ENCODE data around the gene TMEM239. TPM values are rescaled to one million over a fixed set of nuclear protein-coding genes. Genes with fewer than 3 reads are reported as not detected.

Gene TMEM239
- total RNA-seq, 1 experiment from 2014 or later, result not detected

DNA sequence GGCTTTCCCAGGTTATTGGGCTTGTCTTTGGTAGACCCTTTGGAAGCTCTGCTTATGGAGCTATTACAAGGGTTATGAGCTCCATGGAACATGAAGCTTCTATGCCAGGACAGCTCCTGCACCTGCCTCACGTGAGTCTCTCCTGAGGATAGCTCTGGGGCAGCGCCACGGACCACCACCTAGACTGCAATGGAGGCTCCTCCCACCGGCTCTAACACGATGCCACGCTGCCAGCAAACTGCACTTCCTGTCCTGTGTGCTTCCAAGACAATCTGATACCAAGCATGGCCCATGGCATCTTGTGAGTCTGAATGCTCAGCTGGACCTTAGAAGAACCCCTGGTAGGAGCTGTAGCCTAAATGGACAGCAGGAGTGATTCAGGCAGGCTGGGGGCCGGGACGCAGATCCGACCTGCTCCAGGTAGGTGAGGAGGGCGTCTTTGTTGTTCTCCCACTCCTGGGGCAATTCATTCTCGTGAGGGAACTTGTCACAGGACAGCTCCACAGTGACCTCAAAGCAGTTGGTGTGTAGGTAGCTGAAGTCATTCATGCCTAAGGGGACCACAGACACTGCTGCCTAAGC is 21.2 kb upstream of the TMEM239 start:
- ChIA-PET CTCF (no interaction called here), POLR2A (ENCODE audit: unreplicated experiment) (interaction anchor here (0.6 kb wide), 1 partner anchor 1767 kb away, joined by 4 read pairs; no protein-coding TSS in a partner anchor)
- H3K9me2 ChIP-seq (ENCODE audit: insufficient read depth), result no peaks in the 10 kb centered on the region
- no peaks in the 10 kb centered on the region for H3K9me3 ChIP-seq (ENCODE audit: insufficient read depth, low read depth)
- DNase-seq, result no peak
- H3K79me2 ChIP-seq (ENCODE audit: low read depth), result no peaks in the 10 kb centered on the region
- intact Hi-C loops (cut with micrococcal nuclease; ENCODE audit: unreplicated experiment), result no loop called here
- no peak overlapping the region for H2AFZ ChIP-seq
- H4K20me1 ChIP-seq (ENCODE audit: insufficient read depth), result no peaks in the 10 kb centered on the region
- no peaks in the 10 kb centered on the region for H3F3A ChIP-seq (ENCODE audit: insufficient read depth, low read depth)
- H3K27ac ChIP-seq, result no peak overlapping the region
- no peaks in the 10 kb centered on the region for H3K36me3 ChIP-seq (ENCODE audit: low read depth)
- no peak overlapping the region for H3K4me3 ChIP-seq
- H3K4me2 ChIP-seq, result no peak overlapping the region
- no peaks in the 10 kb centered on the region for H3K4me1 ChIP-seq (replicated peaks; ENCODE audit: insufficient read depth)
- peaks cover 44% of the 10 kb centered on the region for H3K27me3 ChIP-seq (ENCODE audit: insufficient read depth, low read depth)
- TF ChIP-seq, protein P1, sequence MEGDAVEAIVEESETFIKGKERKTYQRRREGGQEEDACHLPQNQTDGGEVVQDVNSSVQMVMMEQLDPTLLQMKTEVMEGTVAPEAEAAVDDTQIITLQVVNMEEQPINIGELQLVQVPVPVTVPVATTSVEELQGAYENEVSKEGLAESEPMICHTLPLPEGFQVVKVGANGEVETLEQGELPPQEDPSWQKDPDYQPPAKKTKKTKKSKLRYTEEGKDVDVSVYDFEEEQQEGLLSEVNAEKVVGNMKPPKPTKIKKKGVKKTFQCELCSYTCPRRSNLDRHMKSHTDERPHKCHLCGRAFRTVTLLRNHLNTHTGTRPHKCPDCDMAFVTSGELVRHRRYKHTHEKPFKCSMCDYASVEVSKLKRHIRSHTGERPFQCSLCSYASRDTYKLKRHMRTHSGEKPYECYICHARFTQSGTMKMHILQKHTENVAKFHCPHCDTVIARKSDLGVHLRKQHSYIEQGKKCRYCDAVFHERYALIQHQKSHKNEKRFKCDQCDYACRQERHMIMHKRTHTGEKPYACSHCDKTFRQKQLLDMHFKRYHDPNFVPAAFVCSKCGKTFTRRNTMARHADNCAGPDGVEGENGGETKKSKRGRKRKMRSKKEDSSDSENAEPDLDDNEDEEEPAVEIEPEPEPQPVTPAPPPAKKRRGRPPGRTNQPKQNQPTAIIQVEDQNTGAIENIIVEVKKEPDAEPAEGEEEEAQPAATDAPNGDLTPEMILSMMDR (conservative IDR thresholded peaks at IDR 0.05), result no peak
- TF ChIP-seq EZH2 (IDR thresholded peaks at IDR 0.05; ENCODE audit: low read depth), result no peak
- BruUV-seq (replicated peaks), result no TSS peak

DNA sequence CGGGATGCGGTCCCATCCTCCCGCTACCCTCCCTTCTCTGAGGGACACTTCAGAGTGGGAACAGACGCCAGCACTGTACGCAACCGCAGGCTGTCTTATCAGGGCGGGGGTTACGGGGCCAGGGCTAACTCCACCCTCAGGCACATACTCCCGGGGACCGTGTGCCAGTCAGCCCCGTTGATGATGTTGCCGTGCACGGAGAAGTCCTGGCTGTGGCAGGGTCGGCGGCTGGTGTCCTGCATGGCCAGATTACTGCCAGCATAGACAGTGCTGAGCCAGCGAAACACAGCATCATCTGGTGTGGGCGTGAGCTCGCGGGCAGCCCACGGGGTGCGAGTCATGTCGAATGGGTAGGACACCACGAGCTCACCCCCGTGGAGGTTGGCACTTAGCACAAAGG is 20.7 kb upstream of the TMEM239 start:
- ChIA-PET POLR2A (ENCODE audit: unreplicated experiment) (interaction anchor here (0.6 kb wide), 1 partner anchor 1768 kb away, joined by 4 read pairs; no protein-coding TSS in a partner anchor), CTCF (no interaction called here)
- Histone ChIP-seq H3K36me3 (ENCODE audit: low read depth) (no peaks in the 10 kb centered on the region), H3K27ac (no peak overlapping the region), H3K4me3 (no peak overlapping the region), H3K4me1 (replicated peaks; ENCODE audit: insufficient read depth) (no peaks in the 10 kb centered on the region), H3K79me2 (ENCODE audit: low read depth) (no peaks in the 10 kb centered on the region), H3K9me2 (ENCODE audit: insufficient read depth) (no peaks in the 10 kb centered on the region), H4K20me1 (ENCODE audit: insufficient read depth) (no peaks in the 10 kb centered on the region), H3K27me3 (ENCODE audit: insufficient read depth, low read depth) (peaks cover 44% of the 10 kb centered on the region), H3K4me2 (no peak overlapping the region), H3F3A (ENCODE audit: insufficient read depth, low read depth) (no peaks in the 10 kb centered on the region), H3K9me3 (ENCODE audit: insufficient read depth, low read depth) (no peaks in the 10 kb centered on the region), H2AFZ (no peak overlapping the region)
- DNase-seq, result no peak
- intact Hi-C loops (cut with micrococcal nuclease; ENCODE audit: unreplicated experiment), result no loop called here
- no TSS peak for BruUV-seq (replicated peaks)
- TF ChIP-seq EZH2 (IDR thresholded peaks at IDR 0.05; ENCODE audit: low read depth), result no peak
- TF ChIP-seq, protein P1 (conservative IDR thresholded peaks at IDR 0.05), result no peak

DNA sequence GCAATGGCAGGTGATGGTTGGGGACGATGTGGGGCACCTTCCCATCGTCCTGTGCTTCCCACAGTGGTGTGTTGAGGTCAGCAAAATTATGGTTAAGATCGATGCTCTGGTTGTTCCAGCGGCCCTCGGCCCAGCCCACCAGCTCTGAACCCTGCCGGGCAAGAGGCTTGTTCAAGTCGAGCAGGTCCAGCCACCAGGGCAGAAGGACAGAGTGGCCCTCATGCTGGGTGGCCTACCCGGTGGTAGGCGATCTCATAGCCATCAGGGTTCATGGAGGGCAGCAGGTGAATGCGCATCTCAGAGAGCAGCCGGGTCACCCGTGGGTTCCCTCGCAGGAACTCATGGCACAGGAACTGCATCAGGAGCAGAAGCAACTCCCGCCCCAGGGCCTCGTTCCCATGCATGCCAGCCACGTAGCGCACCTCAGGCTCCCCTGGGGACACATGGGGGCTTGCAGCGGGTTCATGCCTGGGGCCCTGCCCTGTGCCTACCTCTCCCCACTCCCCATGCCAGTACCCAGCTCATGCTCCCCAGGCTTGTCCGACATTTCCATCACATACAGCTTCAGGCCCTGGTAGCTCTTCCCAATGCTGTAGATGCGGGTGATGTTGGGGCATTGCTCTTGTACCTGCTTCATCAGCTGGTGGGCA is 20.0 kb upstream of the TMEM239 start:
- no peak overlapping the region for H3K27ac ChIP-seq
- H3K9me3 ChIP-seq (ENCODE audit: insufficient read depth, low read depth), result no peaks in the 10 kb centered on the region

More for the DNA sequence above, 20.0 kb upstream of the TMEM239 start:
- Histone ChIP-seq H3K9me2 (ENCODE audit: insufficient read depth) (no peaks in the 10 kb centered on the region), H4K20me1 (ENCODE audit: insufficient read depth) (no peaks in the 10 kb centered on the region), H3K27me3 (ENCODE audit: insufficient read depth, low read depth) (peaks cover 44% of the 10 kb centered on the region), H3K4me1 (replicated peaks; ENCODE audit: insufficient read depth) (no peaks in the 10 kb centered on the region), H3F3A (ENCODE audit: insufficient read depth, low read depth) (no peaks in the 10 kb centered on the region), H2AFZ (no peak overlapping the region), H3K4me2 (no peak overlapping the region), H3K79me2 (ENCODE audit: low read depth) (no peaks in the 10 kb centered on the region), H3K36me3 (ENCODE audit: low read depth) (no peaks in the 10 kb centered on the region), H3K4me3 (no peak overlapping the region)
- intact Hi-C loops (cut with micrococcal nuclease; ENCODE audit: unreplicated experiment), result no loop called here
- CTCF ChIA-PET, result no interaction called here
- no peak for DNase-seq
- BruUV-seq (replicated peaks), result no TSS peak
- POLR2A ChIA-PET (ENCODE audit: unreplicated experiment), result no interaction called here
- TF ChIP-seq, protein P1 (conservative IDR thresholded peaks at IDR 0.05), result no peak
- no peak for TF ChIP-seq EZH2 (IDR thresholded peaks at IDR 0.05; ENCODE audit: low read depth)
